ENCODE results near the gene PABPN1L. TPM values are rescaled to one million over a fixed set of nuclear protein-coding genes. Genes with fewer than 3 reads are reported as not detected.

PABPN1L gene
- total and polyA plus RNA-seq, 12 donors: 0.21 TPM; not detected in 11

- Histone ChIP-seq H3K9me3 (no peaks in the 10 kb centered on the region), H3K4me3 (no peak overlapping the region), H3K36me3 (peaks cover 0 to 76% (median 28%) of the 10 kb centered on the region in 9 donors), H3K4me1 (peaks cover 16 to 30% (median 29%) of the 10 kb centered on the region in 9 donors), H3K27ac (no peak overlapping the region), H3K27me3 (peaks cover 0 to 14% (median 4%) of the 10 kb centered on the region in 7 donors)
- 95 to 96% methylated on average over 49 of the region's 49 CpGs for WGBS, 2 donors
- intact Hi-C loops (cut with DNase I): no loop called here
- TF ChIP-seq, protein P1, sequence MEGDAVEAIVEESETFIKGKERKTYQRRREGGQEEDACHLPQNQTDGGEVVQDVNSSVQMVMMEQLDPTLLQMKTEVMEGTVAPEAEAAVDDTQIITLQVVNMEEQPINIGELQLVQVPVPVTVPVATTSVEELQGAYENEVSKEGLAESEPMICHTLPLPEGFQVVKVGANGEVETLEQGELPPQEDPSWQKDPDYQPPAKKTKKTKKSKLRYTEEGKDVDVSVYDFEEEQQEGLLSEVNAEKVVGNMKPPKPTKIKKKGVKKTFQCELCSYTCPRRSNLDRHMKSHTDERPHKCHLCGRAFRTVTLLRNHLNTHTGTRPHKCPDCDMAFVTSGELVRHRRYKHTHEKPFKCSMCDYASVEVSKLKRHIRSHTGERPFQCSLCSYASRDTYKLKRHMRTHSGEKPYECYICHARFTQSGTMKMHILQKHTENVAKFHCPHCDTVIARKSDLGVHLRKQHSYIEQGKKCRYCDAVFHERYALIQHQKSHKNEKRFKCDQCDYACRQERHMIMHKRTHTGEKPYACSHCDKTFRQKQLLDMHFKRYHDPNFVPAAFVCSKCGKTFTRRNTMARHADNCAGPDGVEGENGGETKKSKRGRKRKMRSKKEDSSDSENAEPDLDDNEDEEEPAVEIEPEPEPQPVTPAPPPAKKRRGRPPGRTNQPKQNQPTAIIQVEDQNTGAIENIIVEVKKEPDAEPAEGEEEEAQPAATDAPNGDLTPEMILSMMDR (IDR thresholded peaks at IDR 0.05): no peak
- no peak for ATAC-seq
- no peak for DNase-seq
Observed at GRCh38 chr16:88883117-88883895, 16.8 kb upstream of the PABPN1L start.

DNA sequence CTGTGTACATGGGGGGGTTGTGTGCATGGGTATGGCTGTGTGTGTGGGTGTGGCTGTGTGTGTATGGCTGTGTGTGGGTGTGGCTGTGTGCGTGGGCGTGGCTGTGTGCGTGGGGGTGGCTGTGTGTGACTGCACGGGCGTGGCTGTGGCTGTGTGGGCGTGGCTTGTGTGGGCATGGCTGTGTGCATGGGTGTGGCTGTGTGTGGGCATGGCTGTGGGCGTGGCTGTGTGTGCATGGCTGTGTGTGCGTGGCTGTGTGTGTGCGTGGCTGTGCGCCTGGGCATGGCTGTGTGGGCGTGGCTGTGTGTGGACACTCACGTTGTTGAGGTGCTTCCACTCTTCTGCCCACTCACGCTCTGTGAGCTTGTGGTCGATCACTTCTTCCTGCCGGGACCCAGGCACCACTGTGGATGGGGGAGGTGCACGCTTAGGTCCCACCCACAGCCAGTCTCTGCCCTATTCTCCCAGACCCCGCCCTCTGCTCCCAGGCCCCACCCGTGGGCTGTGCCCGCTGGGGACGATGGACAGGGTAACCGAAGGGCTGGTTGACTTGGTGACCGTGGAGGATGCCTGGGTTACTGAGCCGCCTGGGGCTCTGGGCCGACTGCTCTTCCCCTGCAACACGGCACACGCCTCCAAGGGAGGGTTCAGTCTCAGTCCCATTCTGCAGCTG is 16.0 kb upstream of the PABPN1L start:
- ATAC-seq: no peak
- H3K27me3 ChIP-seq: peaks cover 0 to 14% (median 4%) of the 10 kb centered on the region in 7 donors
- H3K27ac ChIP-seq: no peak overlapping the region

DNA sequence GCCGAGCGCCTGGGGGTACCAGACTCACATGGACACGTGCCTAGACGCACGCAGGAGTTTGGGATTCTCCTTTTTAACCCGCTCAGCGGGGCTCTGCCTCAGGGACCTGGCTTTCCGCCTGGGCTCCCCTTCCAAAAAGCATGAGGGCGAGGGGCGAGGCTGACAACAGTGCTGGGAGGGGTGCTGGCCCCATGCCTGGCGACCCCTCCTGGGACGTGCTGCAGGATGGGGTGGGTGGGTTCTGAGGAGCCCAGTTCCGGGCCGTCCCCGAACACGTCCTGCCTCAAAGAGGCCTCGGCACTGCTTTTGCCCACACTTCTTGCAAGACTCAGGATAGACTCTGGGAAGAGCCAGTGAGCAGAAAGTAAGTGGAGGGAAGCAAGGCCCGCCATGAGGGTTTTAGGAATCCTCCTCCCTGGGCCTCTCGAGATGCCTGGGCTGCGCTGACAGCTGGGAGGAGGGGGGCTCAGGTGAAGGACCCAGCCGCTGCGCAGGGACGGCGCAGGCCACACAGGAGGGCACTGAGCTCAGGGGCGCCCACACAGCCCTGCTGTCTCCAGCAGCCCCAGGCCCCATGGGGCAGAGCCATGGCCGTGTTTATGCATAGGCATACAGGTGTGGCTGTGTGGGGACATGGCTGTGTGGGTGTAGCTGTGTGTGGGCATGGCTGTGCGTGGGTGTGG is 15.4 kb upstream of the PABPN1L start:
- no peak for DNase-seq
- intact Hi-C loops (cut with DNase I): no loop called here
- TF ChIP-seq, protein P1 (IDR thresholded peaks at IDR 0.05): no peak
- Histone ChIP-seq H3K9me3 (no peaks in the 10 kb centered on the region), H3K4me1 (peaks cover 10 to 20% (median 14%) of the 10 kb centered on the region in 9 donors), H3K27me3 (peaks cover 0 to 14% (median 4%) of the 10 kb centered on the region in 7 donors), H3K27ac (no peak overlapping the region), H3K4me3 (no peak overlapping the region), H3K36me3 (peaks cover 0 to 91% (median 28%) of the 10 kb centered on the region in 9 donors)
- 71 to 81% methylated on average over 27 of the region's 27 CpGs for WGBS, 2 donors
- ATAC-seq: no peak

More for the DNA sequence above, 16.0 kb upstream of the PABPN1L start:
- TF ChIP-seq, protein P1 (IDR thresholded peaks at IDR 0.05): no peak
- no peak for DNase-seq
- Histone ChIP-seq H3K36me3 (peaks cover 0 to 85% (median 28%) of the 10 kb centered on the region in 9 donors), H3K4me3 (no peak overlapping the region), H3K4me1 (peaks cover 10 to 22% (median 21%) of the 10 kb centered on the region in 9 donors), H3K9me3 (no peaks in the 10 kb centered on the region)
- 89 to 90% methylated on average over 25 to 26 of the region's 26 CpGs for WGBS, 2 donors
- intact Hi-C loops (cut with DNase I): no loop called here

- Histone ChIP-seq H3K36me3 (peaks cover 0 to 98% (median 28%) of the 10 kb centered on the region in 9 donors), H3K27me3 (peaks cover 0 to 14% (median 4%) of the 10 kb centered on the region in 7 donors), H3K4me1 (peaks cover 3 to 15% (median 7%) of the 10 kb centered on the region in 9 donors), H3K27ac (no peak overlapping the region), H3K9me3 (no peaks in the 10 kb centered on the region), H3K4me3 (no peak overlapping the region)
- ATAC-seq: no peak
- 42 to 65% methylated on average over 46 of the region's 46 CpGs for WGBS, 2 donors
- intact Hi-C loops (cut with DNase I): no loop called here
- no peak for DNase-seq
- TF ChIP-seq, protein P1 (IDR thresholded peaks at IDR 0.05): no peak
Observed at GRCh38 chr16:88881007-88881615, 14.7 kb upstream of the PABPN1L start.

Measured in heart right ventricle (tissue), 16 donors.